Neutrophil (primary cell): Measurements from ENCODE around the gene PPP2R2D.

Source experiments
- H3K27ac ChIP-seq: fragments of 200-600 bp; sonication (generic); 2 replicates; pipeline ENCODE4 v1.5.1; 2016; ENCODE audit warnings: mild to moderate bottlenecking, moderate library complexity
- H3K27me3 ChIP-seq: fragments of 200-600 bp; sonication (generic); 2 replicates; pipeline ENCODE4 v1.6.0; 2016; ENCODE audit warnings: mild to moderate bottlenecking
- H3K36me3 ChIP-seq: fragments of 200-600 bp; sonication (generic); 2 replicates; pipeline ENCODE4 v1.5.1; 2017
- H3K4me1 ChIP-seq, 2 experiments: fragments of 200-600 bp in 1 of 2; sonication (generic) in 1 of 2; 1 replicate in 1 of 2; 2 replicates in 1 of 2; pipeline versions ENCODE4 v1.5.1 to v1.6.1; 2013 to 2016; ENCODE audit warnings: low read depth in 1 of 2, low read length in 1 of 2, mild to moderate bottlenecking in 1 of 2, moderate library complexity in 1 of 2; ENCODE audit not compliant: control insufficient read depth in 1 of 2, insufficient read depth in 1 of 2
- H3K4me3 ChIP-seq, 2 experiments: fragments of 200-600 bp in 1 of 2; sonication (generic) in 1 of 2; 1 replicate in 1 of 2; 2 replicates in 1 of 2; pipeline ENCODE4 v1.5.1; 2013 to 2016; ENCODE audit warnings: low read depth in 1 of 2, low read length in 1 of 2, mild to moderate bottlenecking in 1 of 2, moderate library complexity in 1 of 2
- H3K9me3 ChIP-seq: fragments of 200-600 bp; sonication (generic); 2 replicates; pipeline ENCODE4 v1.5.1; 2016
- TF ChIP-seq, protein P1 (sequence below): fragments of 200-600 bp; sonication (generic); IDR thresholded peaks from 2 replicates; pipeline ENCODE4 v1.5.1; 2016; ENCODE audit warnings: antibody characterized with exemption

PPP2R2D gene

DNA sequence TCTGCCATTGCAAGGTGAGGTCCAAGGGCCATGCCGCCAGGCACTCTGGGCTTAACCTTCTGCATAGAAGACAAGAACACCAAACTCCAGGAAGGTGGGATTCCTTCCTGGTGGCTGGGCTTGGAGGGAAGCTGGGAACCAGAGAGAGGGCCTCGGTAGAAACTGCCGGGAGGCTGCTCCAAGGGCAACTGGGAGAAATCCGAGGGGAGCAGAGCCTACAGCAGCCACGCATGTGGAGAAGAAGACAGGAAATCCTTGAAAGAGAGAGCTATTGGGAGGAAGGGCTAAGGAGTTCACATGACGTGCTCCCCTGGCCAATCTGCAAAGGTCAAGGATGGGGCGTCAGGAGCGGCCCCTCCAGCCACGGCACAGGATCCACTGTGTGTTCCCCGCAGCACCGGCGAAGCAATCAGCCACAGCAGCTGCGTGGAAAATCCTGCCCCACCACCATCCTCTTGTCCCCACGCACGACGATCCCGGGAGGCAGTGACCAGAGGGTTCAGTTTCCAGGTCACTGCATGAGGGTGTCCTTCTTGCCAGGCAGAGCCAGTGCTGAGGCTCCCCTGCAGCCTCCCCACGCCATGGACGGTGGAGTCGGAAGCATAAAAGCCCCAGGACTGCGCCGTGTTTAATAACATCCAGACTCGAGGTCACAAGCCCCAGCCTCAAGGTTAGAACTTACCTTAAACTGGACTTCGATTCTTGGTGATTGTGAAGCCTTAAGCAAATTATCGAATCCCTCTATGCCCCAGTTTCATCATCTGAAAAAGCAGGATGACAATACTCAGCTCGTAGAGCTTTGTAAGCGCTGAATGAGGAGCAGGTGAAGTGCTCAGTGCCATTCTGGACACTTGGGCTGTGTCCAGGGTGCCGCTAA lies 8.6 kb upstream of the PPP2R2D start:
- H3K9me3 ChIP-seq: no peaks in the 10 kb centered on the region
- H3K27me3 ChIP-seq: peaks cover 21% of the 10 kb centered on the region
- H3K27ac ChIP-seq: no peak overlapping the region
- peaks cover 0 to under 1% of the 10 kb centered on the region in 2 experiments for H3K4me1 ChIP-seq
- TF ChIP-seq, protein P1, sequence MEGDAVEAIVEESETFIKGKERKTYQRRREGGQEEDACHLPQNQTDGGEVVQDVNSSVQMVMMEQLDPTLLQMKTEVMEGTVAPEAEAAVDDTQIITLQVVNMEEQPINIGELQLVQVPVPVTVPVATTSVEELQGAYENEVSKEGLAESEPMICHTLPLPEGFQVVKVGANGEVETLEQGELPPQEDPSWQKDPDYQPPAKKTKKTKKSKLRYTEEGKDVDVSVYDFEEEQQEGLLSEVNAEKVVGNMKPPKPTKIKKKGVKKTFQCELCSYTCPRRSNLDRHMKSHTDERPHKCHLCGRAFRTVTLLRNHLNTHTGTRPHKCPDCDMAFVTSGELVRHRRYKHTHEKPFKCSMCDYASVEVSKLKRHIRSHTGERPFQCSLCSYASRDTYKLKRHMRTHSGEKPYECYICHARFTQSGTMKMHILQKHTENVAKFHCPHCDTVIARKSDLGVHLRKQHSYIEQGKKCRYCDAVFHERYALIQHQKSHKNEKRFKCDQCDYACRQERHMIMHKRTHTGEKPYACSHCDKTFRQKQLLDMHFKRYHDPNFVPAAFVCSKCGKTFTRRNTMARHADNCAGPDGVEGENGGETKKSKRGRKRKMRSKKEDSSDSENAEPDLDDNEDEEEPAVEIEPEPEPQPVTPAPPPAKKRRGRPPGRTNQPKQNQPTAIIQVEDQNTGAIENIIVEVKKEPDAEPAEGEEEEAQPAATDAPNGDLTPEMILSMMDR: no peak
- H3K36me3 ChIP-seq: no peaks in the 10 kb centered on the region
- no peak overlapping the region for H3K4me3 ChIP-seq

DNA sequence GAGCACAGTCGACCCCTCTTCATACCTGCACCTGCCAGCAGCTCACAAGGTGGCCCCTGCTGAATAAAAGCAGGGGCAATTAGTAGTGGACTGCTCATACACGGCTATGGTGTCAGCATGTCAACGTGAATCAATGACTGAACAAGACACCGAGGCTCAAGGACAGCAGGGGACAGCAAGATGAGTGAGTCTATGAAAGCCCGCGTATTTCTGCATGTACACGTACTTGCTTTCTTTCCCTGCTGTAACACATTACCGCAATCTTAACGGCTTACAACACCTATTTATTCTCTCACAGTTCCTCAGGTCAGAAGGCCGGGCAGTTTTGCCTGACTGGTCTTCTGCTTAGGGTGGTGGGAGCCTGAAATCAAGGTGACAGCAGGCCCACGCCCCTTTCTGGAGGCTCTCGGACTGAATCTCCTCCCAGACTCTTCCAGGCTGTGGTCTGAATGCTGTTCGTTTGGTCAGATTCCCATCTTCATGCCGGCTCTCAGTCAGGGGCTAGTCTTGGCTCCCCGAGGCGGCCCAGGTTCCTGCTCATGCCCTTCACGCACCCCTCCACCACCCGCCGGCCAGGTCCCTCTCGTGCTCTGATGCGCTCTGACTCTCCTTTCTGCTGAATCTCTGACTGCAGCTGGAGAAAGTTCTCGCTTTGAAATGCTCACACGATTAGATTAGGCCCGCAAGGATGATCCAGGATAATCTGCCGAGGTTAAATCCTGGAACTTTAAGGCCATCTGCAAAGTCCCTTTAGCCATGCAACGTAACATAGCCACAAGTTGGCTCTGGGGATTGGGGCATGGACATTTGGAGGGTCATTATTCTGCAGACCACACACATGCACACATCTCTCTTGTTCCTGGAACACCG lies 7.8 kb upstream of the PPP2R2D start:
- peaks cover 29% of the 10 kb centered on the region for H3K27me3 ChIP-seq
- H3K4me1 ChIP-seq: peaks cover 0 to 3% of the 10 kb centered on the region in 2 experiments
- no peaks in the 10 kb centered on the region for H3K36me3 ChIP-seq
- TF ChIP-seq, protein P1: no peak
- no peaks in the 10 kb centered on the region for H3K9me3 ChIP-seq
- H3K4me3 ChIP-seq: no peak overlapping the region
- H3K27ac ChIP-seq: no peak overlapping the region

DNA sequence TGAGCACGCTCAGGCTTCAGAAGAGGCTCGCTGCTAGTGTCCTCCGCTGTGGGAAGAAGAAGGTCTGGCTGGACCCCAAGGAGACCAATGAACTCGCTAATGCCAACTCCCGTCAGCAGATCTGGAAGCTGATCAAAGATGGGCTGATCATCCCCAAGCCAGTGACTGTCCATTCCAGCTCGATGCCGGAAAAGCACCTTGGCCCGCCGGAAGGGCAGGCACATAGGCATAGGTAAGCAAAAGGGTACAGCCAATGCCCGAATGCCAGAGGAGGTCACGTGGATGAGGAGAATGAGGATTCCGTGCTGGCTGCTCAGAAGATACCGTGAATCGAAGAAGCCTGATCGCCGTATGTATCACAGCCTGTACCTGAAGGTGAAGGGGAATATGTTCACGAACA lies 5.7 kb upstream of the PPP2R2D start:
- H3K4me1 ChIP-seq: peaks cover 6 to 9% of the 10 kb centered on the region in 2 experiments
- no peak overlapping the region for H3K27ac ChIP-seq
- H3K4me3 ChIP-seq: no peak overlapping the region
- no peaks in the 10 kb centered on the region for H3K9me3 ChIP-seq
- H3K27me3 ChIP-seq: peaks cover 49% of the 10 kb centered on the region
- TF ChIP-seq, protein P1: no peak
- H3K36me3 ChIP-seq: no peaks in the 10 kb centered on the region

DNA sequence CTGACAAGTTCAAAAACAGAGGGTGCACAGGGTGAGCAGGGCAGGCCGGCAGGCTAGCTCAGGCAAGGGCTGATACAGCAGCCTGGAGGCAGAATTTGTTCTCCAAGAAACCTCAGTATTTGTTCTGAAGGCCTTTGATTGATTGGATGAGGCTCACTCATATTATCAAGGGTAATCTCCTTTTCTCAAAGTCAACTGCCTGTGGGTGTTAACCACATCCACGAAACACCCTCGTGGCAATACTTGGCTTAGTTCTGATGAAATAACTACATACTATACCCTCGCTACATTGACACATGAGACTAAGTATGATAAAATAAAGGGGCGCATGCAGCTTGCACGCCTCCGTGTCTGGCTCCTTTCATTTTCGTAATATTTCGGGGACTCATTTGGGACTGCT lies 4.4 kb upstream of the PPP2R2D start:
- Histone ChIP-seq H3K4me3 (no peak overlapping the region), H3K9me3 (no peaks in the 10 kb centered on the region), H3K4me1 (peaks cover 11 to 12% of the 10 kb centered on the region in 2 experiments), H3K36me3 (no peaks in the 10 kb centered on the region), H3K27ac (no peak overlapping the region), H3K27me3 (peaks cover 40% of the 10 kb centered on the region)
- TF ChIP-seq, protein P1: no peak

DNA sequence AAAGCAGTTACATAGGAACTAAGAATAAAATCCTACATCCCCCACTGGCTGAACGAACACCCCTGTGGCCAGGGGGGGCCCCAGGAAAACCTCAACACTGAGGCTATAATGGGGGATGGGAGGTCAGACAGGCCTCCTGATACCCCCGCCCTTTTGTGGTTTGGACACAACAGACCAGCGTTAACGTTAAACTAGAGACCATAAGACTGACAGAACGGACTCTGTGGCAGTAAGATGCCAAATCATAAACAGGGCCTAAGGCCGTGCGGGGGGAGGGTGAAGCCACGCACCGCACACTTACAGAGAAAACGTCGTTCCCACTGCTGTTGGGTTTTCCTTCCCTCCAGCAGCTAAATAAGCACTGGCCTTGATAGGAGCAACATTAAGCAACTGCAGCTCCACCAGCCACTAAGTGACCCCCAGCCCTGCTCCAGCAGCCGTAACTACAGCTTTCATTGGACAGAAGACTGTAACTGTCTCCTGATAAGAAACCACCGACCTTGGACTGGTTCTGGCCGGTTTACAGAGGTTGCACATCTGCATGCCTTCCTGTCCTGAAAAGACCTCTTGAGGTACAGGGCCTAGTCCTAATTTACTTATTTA lies 3.4 kb upstream of the PPP2R2D start:
- H3K36me3 ChIP-seq: no peaks in the 10 kb centered on the region
- H3K4me3 ChIP-seq: no peak overlapping the region
- H3K27ac ChIP-seq: no peak overlapping the region
- peaks cover 34% of the 10 kb centered on the region for H3K27me3 ChIP-seq
- TF ChIP-seq, protein P1: no peak
- H3K9me3 ChIP-seq: no peaks in the 10 kb centered on the region
- H3K4me1 ChIP-seq: peaks cover 21% of the 10 kb centered on the region in 2 experiments
